Measurements from ENCODE around the gene ARL6IP4. TPM values are rescaled to one million over a fixed set of nuclear protein-coding genes. Genes with fewer than 3 reads are reported as not detected.

ARL6IP4 gene
- total RNA-seq, result 198 and 213 TPM in 2 replicates

GRCh38 chr12:122980183-122981035, at the start of gene ARL6IP4:
Gene ARL6IP4 (plus strand): TSS chr12:122980681. CDS start chr12:122981140, 459 bp downstream.

GRCh38 chr12:122965851-122966742, 14.4 kb upstream of the ARL6IP4 start, which contains the start of gene ABCB9:
Gene ABCB9 (minus strand): TSS chr12:122966463. CDS start chr12:122960235, 6,228 bp downstream.

GRCh38 chr12:122974892-122975789, 5.3 kb upstream of the ARL6IP4 start, which contains the start of gene OGFOD2:
Gene OGFOD2 (plus strand): TSS chr12:122975244. CDS start chr12:122975252, 8 bp downstream.

Small RNA genes within 50 kb of the gene (small RNA-seq; reads per million reads assigned to genes)
- not detected for gene ARL6IP4
- not detected for gene MIR4304

Other genes with a start within 250 kb of the ARL6IP4 start
- gene HCAR1, start 249.8 kb upstream of the ARL6IP4 start, total RNA-seq, result under 0.01 and 0.10 TPM in 2 replicates
- gene DENR, start 227.9 kb upstream of the ARL6IP4 start, total RNA-seq, result 38.9 and 43.1 TPM in 2 replicates
- 0.65 and 0.86 TPM in 2 replicates for gene CCDC62, start 206.1 kb upstream of the ARL6IP4 start, total RNA-seq
- 131 and 137 TPM in 2 replicates for gene HIP1R, start 145.2 kb upstream of the ARL6IP4 start, total RNA-seq
- gene VPS37B, start 84.6 kb upstream of the ARL6IP4 start, total RNA-seq, result 34.9 and 39.2 TPM in 2 replicates
- 16.1 and 19.3 TPM in 2 replicates for gene ABCB9, start 14.2 kb upstream of the ARL6IP4 start, total RNA-seq
- gene OGFOD2, start 5.4 kb upstream of the ARL6IP4 start, total RNA-seq, result 12.6 and 13.1 TPM in 2 replicates
- 8.8 and 11.2 TPM in 2 replicates for gene PITPNM2, start 170.4 kb downstream of the ARL6IP4 start, total RNA-seq